IMR-90 (cell line): ENCODE data around the gene FBXW12. TPM values are rescaled to one million over a fixed set of nuclear protein-coding genes. Genes with fewer than 3 reads are reported as not detected.

ENCODE experiments used
- ATAC-seq: fragments of 200-7000 bp; cut with Tn5 transposase; 2 replicates; pipeline ENCODE4 v1.9.1; 2020; ENCODE audit warnings: low read depth, mild to moderate bottlenecking, moderate library complexity
- BruUV-seq: library from RNA; stranded (reverse); fragments of 400-500 nt; replicated peaks from 2 replicates; lab custom pipeline; 2021; lab: Mats Ljungman, UMichigan
- CTCF ChIA-PET: fragments of 300-600 bp; formaldehyde crosslinking; extraction: SDS; loops from one replicate; lab custom pipeline; 2021; ENCODE audit warnings: antibody characterized with exemption; lab: Yijun Ruan, JAX
- POLR2A ChIA-PET: fragments of 300-600 bp; sonication (Branson Sonifier 250); formaldehyde crosslinking; loops from one replicate; lab custom pipeline; 2022; ENCODE audit warnings: antibody characterized with exemption; ENCODE audit not compliant: unreplicated experiment; lab: Charles Lee
- DNase-seq: peaks from one replicate; pipeline ENCODE4 v3.0.0; 2013
- H2AFZ ChIP-seq: replicated peaks from 2 replicates; pipeline ENCODE3; 2013; ENCODE audit warnings: low read length, mild to moderate bottlenecking; ENCODE audit not compliant: poor library complexity
- H2AK5ac ChIP-seq: 2 replicates; pipeline ENCODE4 v1.6.1; 2013; ENCODE audit warnings: low read depth, low read length, inconsistent platforms
- H2AK9ac ChIP-seq: replicated peaks from 2 replicates; pipeline ENCODE3; 2013; ENCODE audit warnings: mild to moderate bottlenecking, low read depth, low read length, moderate library complexity; ENCODE audit not compliant: poor library complexity
- H2BK120ac ChIP-seq: 2 replicates; pipeline ENCODE4 v1.6.1; 2013; ENCODE audit warnings: low read depth, low read length, inconsistent platforms
- H2BK15ac ChIP-seq: 3 replicates; pipeline ENCODE4 v1.6.1; 2013; ENCODE audit warnings: low read depth, low read length, inconsistent platforms
- H2BK20ac ChIP-seq: 2 replicates; pipeline ENCODE4 v1.6.1; 2013; ENCODE audit warnings: low read depth, mild to moderate bottlenecking, inconsistent platforms, low read length, moderate library complexity
- H2BK5ac ChIP-seq: 2 replicates; pipeline ENCODE4 v1.6.1; 2013; ENCODE audit warnings: mild to moderate bottlenecking, low read depth, low read length, inconsistent platforms; ENCODE audit not compliant: poor library complexity, severe bottlenecking
- H3K14ac ChIP-seq: replicated peaks from 2 replicates; pipeline ENCODE4 v1.6.1; 2013; ENCODE audit warnings: low read depth, low read length, inconsistent platforms
- H3K18ac ChIP-seq: 2 replicates; pipeline ENCODE4 v1.6.1; 2013; ENCODE audit warnings: low read depth, low read length, control low read depth
- H3K23ac ChIP-seq: 2 replicates; pipeline ENCODE4 v1.6.1; 2013; ENCODE audit warnings: low read depth, low read length, inconsistent platforms
- H3K27ac ChIP-seq: 2 replicates; pipeline ENCODE4 v1.5.1; 2013; ENCODE audit warnings: mild to moderate bottlenecking, control low read depth, low read length; ENCODE audit not compliant: insufficient read depth
- H3K27me3 ChIP-seq: 2 replicates; pipeline ENCODE4 v1.6.1; 2013; ENCODE audit warnings: low read length; ENCODE audit not compliant: control insufficient read depth, insufficient read depth
- H3K36me3 ChIP-seq: 2 replicates; pipeline ENCODE4 v1.6.1; 2013; ENCODE audit warnings: low read length, mixed read lengths; ENCODE audit not compliant: control insufficient read depth, insufficient read depth
- H3K4ac ChIP-seq: 2 replicates; pipeline ENCODE4 v1.6.1; 2013; ENCODE audit warnings: low read depth, low read length, inconsistent platforms
- H3K4me1 ChIP-seq: 2 replicates; pipeline ENCODE4 v1.6.1; 2013; ENCODE audit warnings: low read length, mixed read lengths; ENCODE audit not compliant: control insufficient read depth, insufficient read depth
- H3K4me2 ChIP-seq: 2 replicates; pipeline ENCODE4 v1.6.1; 2013; ENCODE audit warnings: low read depth, mild to moderate bottlenecking, control low read depth, low read length, moderate library complexity
- H3K4me3 ChIP-seq: 2 replicates; pipeline ENCODE4 v1.5.1; 2013; ENCODE audit warnings: low read depth, mild to moderate bottlenecking, control low read depth, low read length, moderate library complexity; ENCODE audit not compliant: insufficient read depth
- H3K56ac ChIP-seq: 2 replicates; pipeline ENCODE4 v1.6.1; 2013; ENCODE audit warnings: low read length, inconsistent platforms; ENCODE audit not compliant: insufficient read depth; ENCODE audit errors: extremely low read depth
- H3K79me1 ChIP-seq, 2 experiments: 2 replicates each; pipeline ENCODE4 v1.6.1; 2013; ENCODE audit warnings: low read length in 2 of 2, inconsistent platforms in 1 of 2, low read depth in 1 of 2
- H3K9ac ChIP-seq: 2 replicates; pipeline ENCODE4 v1.6.1; 2013; ENCODE audit warnings: low read depth, low read length, control low read depth
- H3K9me1 ChIP-seq: 2 replicates; pipeline ENCODE4 v1.6.1; 2013; ENCODE audit warnings: low read length, inconsistent platforms; ENCODE audit not compliant: insufficient read depth
- H3K9me3 ChIP-seq: 2 replicates; pipeline ENCODE4 v1.6.1; 2013; ENCODE audit warnings: low read length; ENCODE audit not compliant: control insufficient read depth, insufficient read depth
- H4K20me1 ChIP-seq: 2 replicates; pipeline ENCODE4 v1.6.1; 2013; ENCODE audit warnings: low read length, inconsistent platforms; ENCODE audit not compliant: insufficient read depth
- H4K5ac ChIP-seq: 2 replicates; pipeline ENCODE4 v1.6.1; 2013; ENCODE audit warnings: mild to moderate bottlenecking, low read depth, low read length, control low read depth
- H4K8ac ChIP-seq, 2 experiments: 2 replicates each; pipeline ENCODE4 v1.6.1; 2013; ENCODE audit warnings: low read depth in 2 of 2, low read length in 2 of 2, control low read depth in 1 of 2, inconsistent platforms in 1 of 2
- H4K91ac ChIP-seq: 2 replicates; pipeline ENCODE4 v1.6.1; 2013; ENCODE audit warnings: low read depth, low read length, inconsistent platforms; ENCODE audit not compliant: insufficient read depth
- CEBPB ChIP-seq: IDR thresholded peaks from 2 replicates; pipeline ENCODE4 v1.6.1; 2012; ENCODE audit warnings: low read depth, low read length, improper control_type of control experiment
- CHD1 ChIP-seq: IDR thresholded peaks from 2 replicates; pipeline ENCODE4 v1.6.1; 2012; ENCODE audit warnings: low read depth, low read length, improper control_type of control experiment
- CTCF ChIP-seq: conservative IDR thresholded peaks from 2 replicates; pipeline ENCODE4 v1.5.1; 2012; ENCODE audit warnings: mild to moderate bottlenecking, low read depth, low read length, improper control_type of control experiment
- MXI1 ChIP-seq: IDR thresholded peaks from 2 replicates; pipeline ENCODE4 v1.6.1; 2012; ENCODE audit warnings: low read depth, mild to moderate bottlenecking, low read length, moderate library complexity, borderline replicate concordance
- WGBS, 2 experiments: methylation state at CpG; one replicate each; pipeline versions ENCODE4 v1.1.5 to v1.1.7; 2013; ENCODE audit warnings: missing lambda C conversion rate in 2 of 2; ENCODE audit not compliant: insufficient read length in 1 of 2; ENCODE audit errors: extremely low coverage in 2 of 2; 5-methylcytosine and 5-hydroxymethylcytosine counted together
- dilution Hi-C: fragments of 300-500 bp; cut with HindIII; formaldehyde crosslinking; loops from one replicate; pipeline ENCODE4 v1.14.3; 2018; ENCODE audit warnings: low sequenced_read_pairs; ENCODE audit not compliant: unreplicated experiment
- in situ Hi-C: fragments of 300-500 bp; cut with MboI; formaldehyde crosslinking; loops from 3 replicates; pipeline ENCODE4 v1.14.3; 2019; ENCODE audit warnings: low sequenced_read_pairs, inconsistent platforms, mixed read lengths
- intact Hi-C: fragments of 100-400 bp; cut with micrococcal nuclease; formaldehyde crosslinking; loops from 2 replicates; pipeline ENCODE4 v1.10.0; 2022
- polyA plus RNA-seq, 3 experiments: library from polyadenylated mRNA; depleted of rRNA; stranded (reverse); fragments of >200 nt; gene quantifications; 2 replicates each; pipeline ENCODE4 v1.2.3, GENCODE V29; 2012; ENCODE audit warnings: low replicate concordance in 1 of 3
- total RNA-seq: library from RNA; depleted of rRNA; stranded (reverse); fragments of >200 nt; gene quantifications from 2 replicates; pipeline ENCODE4 v1.2.3, GENCODE V29; 2012
- TF ChIP-seq, protein P1 (sequence below): fragments of 150-350 bp; IDR thresholded peaks from 2 replicates; pipeline ENCODE4 v1.6.1; 2017; ENCODE audit warnings: mild to moderate bottlenecking, antibody characterized with exemption, low read length, low read depth

FBXW12 gene
- total and polyA plus RNA-seq, 2 of the 4 experiments (the other 2 are of a cell fraction) = not detected

DNA sequence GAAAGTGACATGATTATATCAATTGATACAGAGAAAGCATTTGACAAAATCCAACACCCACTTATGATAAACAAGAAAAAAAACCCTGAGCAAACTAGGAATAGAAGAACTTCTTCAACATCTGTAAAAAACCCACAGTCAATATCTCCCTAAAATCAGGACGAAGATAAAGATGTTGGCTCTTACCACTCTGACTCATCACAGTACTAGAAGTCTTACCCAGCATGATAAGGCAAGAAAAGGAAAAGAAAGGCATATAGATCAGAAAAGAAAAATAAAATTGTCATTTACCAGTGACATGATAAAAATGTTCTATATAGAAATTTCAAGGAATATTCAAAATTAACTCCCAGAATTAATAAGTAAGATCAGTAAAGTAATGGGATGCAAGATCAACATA lies 7.2 kb upstream of the FBXW12 start:
- Histone ChIP-seq H3K9ac (no peak overlapping the region), H3K4me3 (no peak overlapping the region), H2BK15ac (no peak overlapping the region), H3K9me3 (no peaks in the 10 kb centered on the region; the same call in 1 of the 2 replicates), H3K36me3 (no peaks in the 10 kb centered on the region), H4K20me1 (no peaks in the 10 kb centered on the region), H3K18ac (no peak overlapping the region), H4K91ac (no peak overlapping the region), H3K4me2 (no peak overlapping the region), H2AFZ (no peak overlapping the region), H2BK5ac (no peak overlapping the region), H2BK20ac (no peak overlapping the region), H4K5ac (no peak overlapping the region), H2AK5ac (no peak overlapping the region), H2AK9ac (no peak overlapping the region), H4K8ac (no peak overlapping the region), H3K27me3 (peaks cover 13% of the 10 kb centered on the region), H2BK120ac (no peak overlapping the region), H3K56ac (no peak overlapping the region), H3K4ac (no peak overlapping the region), H3K14ac (no peak overlapping the region), H3K9me1 (no peaks in the 10 kb centered on the region), H3K23ac (no peak overlapping the region), H3K79me1 (no peaks in the 10 kb centered on the region), H3K4me1 (no peaks in the 10 kb centered on the region), H3K27ac (no peak overlapping the region)
- WGBS, 2 experiments = no CpG with 5 or more reads among the region's 1 CpG
- BruUV-seq = no TSS peak
- intact Hi-C loops = no loop called here
- DNase-seq (no peak), ATAC-seq (no peak)
- ChIA-PET POLR2A (no interaction called here), CTCF (no interaction called here)
- in situ Hi-C loops = no loop called here
- TF ChIP-seq CHD1 = no peak
- TF ChIP-seq CEBPB = no peak
- TF ChIP-seq, protein P1, sequence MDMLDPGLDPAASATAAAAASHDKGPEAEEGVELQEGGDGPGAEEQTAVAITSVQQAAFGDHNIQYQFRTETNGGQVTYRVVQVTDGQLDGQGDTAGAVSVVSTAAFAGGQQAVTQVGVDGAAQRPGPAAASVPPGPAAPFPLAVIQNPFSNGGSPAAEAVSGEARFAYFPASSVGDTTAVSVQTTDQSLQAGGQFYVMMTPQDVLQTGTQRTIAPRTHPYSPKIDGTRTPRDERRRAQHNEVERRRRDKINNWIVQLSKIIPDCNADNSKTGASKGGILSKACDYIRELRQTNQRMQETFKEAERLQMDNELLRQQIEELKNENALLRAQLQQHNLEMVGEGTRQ = no peak
- TF ChIP-seq CTCF = no peak
- TF ChIP-seq MXI1 = no peak
- dilution Hi-C loops = no loop called here
